Vagina (tissue), 2 donors: ENCODE measurements around the gene TTC5.

Source experiments
- CTCF ChIP-seq, 3 experiments: fragments of 450-650 bp in 2 of 3; fragments of 200-600 bp in 1 of 3; sonication (generic) in 1 of 3; IDR thresholded peaks; one replicate each; pipeline ENCODE4 v1.5.1; 2017 to 2019; ENCODE audit warnings: antibody characterized with exemption in 3 of 3, mild to moderate bottlenecking in 2 of 3, moderate library complexity in 2 of 3
- POLR2A ChIP-seq, 2 donors: fragments of 450-650 bp; IDR thresholded peaks; one replicate each; pipeline ENCODE4 v1.6.1; 2017; ENCODE audit warnings: antibody characterized with exemption in 2 of 2, mild to moderate bottlenecking in 2 of 2, moderate library complexity in 2 of 2
- POLR2AphosphoS5 ChIP-seq, 2 donors: sonication (generic); formaldehyde crosslinking; IDR thresholded peaks; one replicate each; pipeline ENCODE4 v1.9.0; 2017; ENCODE audit warnings: antibody characterized with exemption in 2 of 2, mild to moderate bottlenecking in 2 of 2, low read depth in 1 of 2; ENCODE audit not compliant: insufficient read depth in 1 of 2

- TF ChIP-seq POLR2A (IDR thresholded peaks at IDR 0.05) (no peak), CTCF (IDR thresholded peaks at IDR 0.05) (no peak), POLR2AphosphoS5 (IDR thresholded peaks at IDR 0.05; ENCODE audit: insufficient read depth in 1 of 2, low read depth in 1 of 2) (no peak)
Observed at GRCh38 chr14:20262642-20263128, 43.1 kb downstream of the TTC5 start.
